Fibroblast of lung (primary cell): ENCODE measurements around the gene IRAG1. TPM values are rescaled to one million over a fixed set of nuclear protein-coding genes. Genes with fewer than 3 reads are reported as not detected.
A peak's percentile ranks its signal among the peaks of the same experiment; 100 is the strongest.

Experiments used
- DNase-seq, 2 donors: peaks; one replicate each; pipeline versions ENCODE4 v3.0.0 to v3.0.0-alpha.2; 2010; ENCODE audit warnings: low read depth in 2 of 2
- H2AFZ ChIP-seq: 2 replicates; pipeline ENCODE4 v1.5.1; 2012; ENCODE audit warnings: low read length, control low read depth, inconsistent platforms
- H3K27ac ChIP-seq: 2 replicates; pipeline ENCODE4 v1.5.1; 2011; ENCODE audit warnings: low read length, control low read depth; ENCODE audit not compliant: insufficient read depth
- H3K27me3 ChIP-seq: 2 replicates; pipeline ENCODE4 v1.5.1; 2011; ENCODE audit warnings: mild to moderate bottlenecking, low read length; ENCODE audit not compliant: control insufficient read depth, insufficient read depth
- H3K36me3 ChIP-seq: 2 replicates; pipeline ENCODE4 v1.5.1; 2011; ENCODE audit warnings: low read length; ENCODE audit not compliant: control insufficient read depth, insufficient read depth
- H3K4me1 ChIP-seq: 2 replicates; pipeline ENCODE4 v1.5.1; 2011; ENCODE audit warnings: low read length; ENCODE audit not compliant: control insufficient read depth, insufficient read depth; ENCODE audit errors: extremely low read depth
- H3K4me2 ChIP-seq: 2 replicates; pipeline ENCODE4 v1.5.1; 2011; ENCODE audit warnings: low read length, control low read depth; ENCODE audit not compliant: insufficient read depth; ENCODE audit errors: extremely low read depth
- H3K4me3 ChIP-seq, 4 experiments: fragments of 200-600 bp in 1 of 4; sonication (generic) in 1 of 4; replicated peaks in 1 of 4; 2 replicates each; pipeline ENCODE4 v1.5.1; 2011 to 2016; ENCODE audit warnings: low read length in 4 of 4, low read depth in 3 of 4, mild to moderate bottlenecking in 3 of 4, control low read depth in 2 of 4, inconsistent platforms in 1 of 4, mixed read lengths in 1 of 4; ENCODE audit not compliant: insufficient read depth in 1 of 4; ENCODE audit errors: control extremely low read depth in 1 of 4
- H3K79me2 ChIP-seq: 2 replicates; pipeline ENCODE4 v1.5.1; 2012; ENCODE audit warnings: mild to moderate bottlenecking, low read length, inconsistent platforms; ENCODE audit not compliant: control insufficient read depth, insufficient read depth
- H3K9ac ChIP-seq: 2 replicates; pipeline ENCODE4 v1.5.1; 2011; ENCODE audit warnings: mild to moderate bottlenecking, low read length, control low read depth; ENCODE audit not compliant: insufficient read depth
- H3K9me3 ChIP-seq: 2 replicates; pipeline ENCODE4 v1.5.1; 2012; ENCODE audit warnings: low read depth, low read length; ENCODE audit not compliant: control insufficient read depth, insufficient read depth
- H4K20me1 ChIP-seq: 2 replicates; pipeline ENCODE4 v1.5.1; 2011; ENCODE audit warnings: low read length; ENCODE audit not compliant: control insufficient read depth, insufficient read depth; ENCODE audit errors: extremely low read depth
- CTCF ChIP-seq, 2 donors: IDR thresholded peaks in 1 of 2; conservative IDR thresholded peaks in 1 of 2; 1 replicate in 1 of 2; 2 replicates in 1 of 2; pipeline ENCODE4 v1.5.1; 2011 to 2012; ENCODE audit warnings: low read length in 2 of 2, control low read depth in 1 of 2, inconsistent platforms in 1 of 2, low read depth in 1 of 2, mild to moderate bottlenecking in 1 of 2
- EZH2 ChIP-seq: IDR thresholded peaks from 2 replicates; pipeline ENCODE4 v1.5.1; 2012; ENCODE audit warnings: low read length, control low read depth, mild to moderate bottlenecking; ENCODE audit errors: missing control alignments
- polyA plus RNA-seq, 2 donors: library from polyadenylated mRNA; depleted of rRNA in 1 of 2; stranded (reverse) in 1 of 2; unstranded in 1 of 2; fragments of >200 nt; gene quantifications; 2 replicates each; pipeline ENCODE4 v1.2.1, GENCODE V29; 2011 to 2012; ENCODE audit warnings: missing spikeins in 1 of 2
- total RNA-seq: library from RNA; depleted of rRNA; stranded (reverse); fragments of >200 nt; gene quantifications from 2 replicates; pipeline ENCODE4 v1.2.1, GENCODE V29; 2014

IRAG1 gene
- total and polyA plus RNA-seq, 2 donors (not counting 1 experiment from before 2014, with no cell fraction given) = 55.5 to 90.0 TPM

DNA sequence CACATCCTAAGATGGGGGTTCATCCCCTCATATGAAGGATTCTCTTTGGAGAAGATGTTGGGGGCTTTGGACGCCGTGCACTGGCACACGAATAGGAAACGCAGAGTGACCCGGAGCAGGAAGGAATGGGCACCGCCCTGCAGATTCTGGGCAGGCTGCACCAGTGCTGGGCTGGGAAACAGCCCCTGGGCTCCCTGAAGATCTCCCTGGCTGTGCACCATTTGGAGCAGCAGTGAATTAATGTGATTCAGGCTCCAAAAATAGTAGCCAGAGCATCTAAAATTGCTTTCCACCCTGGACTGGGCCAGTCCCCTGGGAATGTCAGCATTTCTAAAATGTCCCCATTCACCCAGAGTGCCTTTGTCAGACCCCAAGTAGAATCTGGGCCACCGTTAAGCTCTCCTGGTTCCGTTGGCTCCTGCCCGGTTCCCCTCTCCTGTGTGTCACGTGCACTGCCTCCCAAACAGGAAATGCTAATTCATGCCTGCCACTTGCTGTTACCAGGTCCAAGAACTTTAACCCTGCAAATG, 18.6 kb downstream of the IRAG1 start:
- Histone ChIP-seq H3K36me3 (no peaks in the 10 kb centered on the region), H3K27ac (peak overlapping the region; percentile 48), H3K4me3 (no peak overlapping the region), H3K4me2 (peak overlapping the region; percentile 51), H3K9ac (peak overlapping the region; percentile 5), H4K20me1 (no peaks in the 10 kb centered on the region), H3K27me3 (no peaks in the 10 kb centered on the region), H3K9me3 (no peaks in the 10 kb centered on the region), H2AFZ (peak overlapping the region; percentile 25), H3K4me1 (peaks cover 23% of the 10 kb centered on the region), H3K79me2 (no peaks in the 10 kb centered on the region)
- TF ChIP-seq CTCF (conservative IDR thresholded peaks at IDR 0.05 in 1 of 2, IDR thresholded peaks at IDR 0.05 in 1 of 2; ENCODE audit: low read depth in 1 of 2, low read length in 2 of 2) = no peak
- no peak for TF ChIP-seq EZH2
- no peak for DNase-seq

- H3K4me3 ChIP-seq = no peak overlapping the region
- H3K4me2 ChIP-seq = peak overlapping the region; percentile 51
- H3K27me3 ChIP-seq = no peaks in the 10 kb centered on the region
- no peaks in the 10 kb centered on the region for H3K79me2 ChIP-seq
- no peaks in the 10 kb centered on the region for H3K36me3 ChIP-seq
- H3K9me3 ChIP-seq = no peaks in the 10 kb centered on the region
- peaks cover 27% of the 10 kb centered on the region for H3K4me1 ChIP-seq
- H4K20me1 ChIP-seq = no peaks in the 10 kb centered on the region
- TF ChIP-seq CTCF (conservative IDR thresholded peaks at IDR 0.05 in 1 of 2, IDR thresholded peaks at IDR 0.05 in 1 of 2; ENCODE audit: low read depth in 1 of 2, low read length in 2 of 2) (no peak), EZH2 (no peak)
- H3K9ac ChIP-seq = peak overlapping the region; percentile 5
- no peak for DNase-seq
- peak overlapping the region; percentile 25 for H2AFZ ChIP-seq
- peak overlapping the region; percentile 48 for H3K27ac ChIP-seq
These were observed 19.1 kb downstream of the IRAG1 start for GRCh38 chr11:10674440-10674855.

DNA sequence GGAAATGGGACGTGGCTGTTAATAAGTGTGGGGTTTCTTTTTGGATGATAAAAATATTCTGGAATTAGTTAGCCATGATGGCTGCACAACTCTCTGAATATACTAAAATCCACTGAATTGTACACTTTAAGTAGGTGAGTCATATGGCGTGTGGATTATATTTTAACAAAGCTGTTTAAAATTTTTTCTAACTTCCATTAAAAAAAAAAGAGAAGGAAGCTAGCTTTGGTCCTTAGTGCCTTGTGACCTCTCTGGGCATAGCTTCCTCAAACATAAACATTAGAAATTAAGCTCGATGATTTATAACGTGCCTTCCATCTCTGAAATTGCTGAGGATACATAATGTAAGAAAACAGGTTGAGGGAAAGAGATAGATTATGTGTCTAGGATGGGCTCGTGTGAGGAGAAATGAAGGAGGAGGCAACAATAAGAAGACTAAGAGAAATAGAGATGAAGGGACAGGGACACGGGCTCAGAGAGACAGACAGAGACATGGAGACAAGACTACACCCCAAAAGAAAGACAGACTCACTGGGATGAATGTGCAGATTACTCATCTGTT, 20.0 kb downstream of the IRAG1 start:
- H3K79me2 ChIP-seq = peaks cover 2% of the 10 kb centered on the region
- TF ChIP-seq EZH2 (no peak), CTCF (conservative IDR thresholded peaks at IDR 0.05 in 1 of 2, IDR thresholded peaks at IDR 0.05 in 1 of 2; ENCODE audit: low read depth in 1 of 2, low read length in 2 of 2) (no peak)
- H2AFZ ChIP-seq = no peak overlapping the region
- no peaks in the 10 kb centered on the region for H3K27me3 ChIP-seq
- no peak overlapping the region for H3K27ac ChIP-seq
- no peak overlapping the region for H3K4me2 ChIP-seq
- no peaks in the 10 kb centered on the region for H4K20me1 ChIP-seq
- H3K36me3 ChIP-seq = no peaks in the 10 kb centered on the region
- H3K4me1 ChIP-seq = peaks cover 32% of the 10 kb centered on the region
- no peak overlapping the region for H3K4me3 ChIP-seq
- no peaks in the 10 kb centered on the region for H3K9me3 ChIP-seq
- no peak overlapping the region for H3K9ac ChIP-seq
- DNase-seq = no peak
